ENCODE measurements around the gene CHRNB1.
"Not testable (repeated sequence)": the region's sequence is repeated elsewhere in the genome, so short reads cannot be mapped to it uniquely, and the experiment has no call there.

Gene CHRNB1

DNA sequence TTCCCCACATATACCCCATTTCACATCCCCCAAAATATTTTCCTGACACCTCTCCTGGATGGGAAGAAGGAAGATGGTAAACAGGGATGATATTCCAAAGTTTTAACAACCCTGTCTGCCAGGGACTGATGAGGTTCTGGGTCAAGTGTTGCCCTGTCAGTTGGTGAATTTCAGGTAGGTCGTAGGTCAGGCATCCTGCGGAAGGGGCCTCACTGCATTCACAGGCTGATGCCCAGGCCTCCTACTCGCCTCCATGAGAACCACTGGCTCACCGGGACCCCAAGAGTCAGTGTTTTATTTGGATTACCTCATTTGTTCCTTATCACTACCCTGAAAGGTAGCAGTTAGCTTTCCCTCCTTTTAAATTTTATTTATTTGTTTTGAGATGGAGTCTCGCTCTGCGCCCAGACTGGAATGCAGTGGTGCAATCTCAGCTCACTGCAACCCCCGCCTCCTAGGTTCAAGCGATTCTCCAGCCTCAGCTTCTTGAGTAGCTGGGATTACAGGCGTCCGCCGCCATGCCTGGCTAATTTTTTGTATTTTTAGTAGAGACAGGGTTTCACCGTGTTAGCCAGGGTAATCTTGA lies 24.0 kb downstream of the CHRNB1 start:
- DNase-seq: no peak

- DNase-seq: not testable (repeated sequence)
Measured at GRCh38 chr17:7469843-7470242, 25.0 kb downstream of the CHRNB1 start.

GRCh38 chr17:7470457-7470973 lies 25.7 kb downstream of the CHRNB1 start:
- not testable (repeated sequence) for DNase-seq

GRCh38 chr17:7471729-7472128 lies 26.9 kb downstream of the CHRNB1 start:
- DNase-seq: peak in 1 of 6 experiments; percentile 10

- not testable (repeated sequence) for DNase-seq
Measured at GRCh38 chr17:7474767-7475166, 29.9 kb downstream of the CHRNB1 start.

- no peak for DNase-seq
Measured at GRCh38 chr17:7475764-7476422, 31.0 kb downstream of the CHRNB1 start.

DNA sequence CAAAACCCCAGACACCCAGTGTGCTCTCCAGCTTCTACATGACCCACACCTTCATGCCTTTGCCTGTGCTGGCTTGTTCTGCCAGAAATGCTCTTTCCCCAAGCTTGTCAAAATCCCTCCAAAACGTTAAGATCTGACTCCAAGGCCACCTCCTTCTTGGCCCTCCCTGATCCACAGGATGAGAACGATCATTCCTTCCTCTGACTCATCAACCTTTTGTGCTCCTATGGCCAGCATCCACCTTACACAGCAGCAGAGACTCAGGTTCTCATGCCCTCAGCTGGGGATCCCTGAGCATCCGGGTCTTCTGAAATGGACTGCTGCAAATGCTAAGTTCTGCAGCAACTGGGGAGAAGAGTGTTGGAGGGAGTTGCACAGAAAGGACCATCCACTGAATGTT lies 31.6 kb downstream of the CHRNB1 start:
- peak in 1 of 6 experiments; percentile 31 for DNase-seq

DNA sequence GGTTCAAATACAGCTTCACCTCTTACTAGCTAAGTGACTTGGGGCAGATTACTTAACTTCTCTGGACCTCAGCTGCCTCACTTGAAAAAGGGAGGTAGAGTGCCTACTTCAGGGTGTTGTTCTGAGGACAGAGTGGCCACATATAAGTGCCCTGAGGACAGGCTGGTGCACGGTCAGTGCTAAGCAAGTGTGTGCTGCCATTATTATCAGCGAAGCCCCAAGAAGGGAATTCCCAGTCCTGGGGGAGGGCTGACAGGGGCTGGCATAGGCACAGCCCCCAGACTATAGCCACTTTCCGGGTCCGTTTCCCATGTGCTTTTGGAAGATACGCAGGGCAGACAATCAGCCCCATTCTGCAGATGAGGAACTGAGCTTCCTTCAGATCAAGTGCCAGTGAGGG lies 32.1 kb downstream of the CHRNB1 start:
- DNase-seq: no peak

GRCh38 chr17:7477392-7478275 lies 32.8 kb downstream of the CHRNB1 start:
- DNase-seq: peak; percentile 32 to 59 (median 46)

DNA sequence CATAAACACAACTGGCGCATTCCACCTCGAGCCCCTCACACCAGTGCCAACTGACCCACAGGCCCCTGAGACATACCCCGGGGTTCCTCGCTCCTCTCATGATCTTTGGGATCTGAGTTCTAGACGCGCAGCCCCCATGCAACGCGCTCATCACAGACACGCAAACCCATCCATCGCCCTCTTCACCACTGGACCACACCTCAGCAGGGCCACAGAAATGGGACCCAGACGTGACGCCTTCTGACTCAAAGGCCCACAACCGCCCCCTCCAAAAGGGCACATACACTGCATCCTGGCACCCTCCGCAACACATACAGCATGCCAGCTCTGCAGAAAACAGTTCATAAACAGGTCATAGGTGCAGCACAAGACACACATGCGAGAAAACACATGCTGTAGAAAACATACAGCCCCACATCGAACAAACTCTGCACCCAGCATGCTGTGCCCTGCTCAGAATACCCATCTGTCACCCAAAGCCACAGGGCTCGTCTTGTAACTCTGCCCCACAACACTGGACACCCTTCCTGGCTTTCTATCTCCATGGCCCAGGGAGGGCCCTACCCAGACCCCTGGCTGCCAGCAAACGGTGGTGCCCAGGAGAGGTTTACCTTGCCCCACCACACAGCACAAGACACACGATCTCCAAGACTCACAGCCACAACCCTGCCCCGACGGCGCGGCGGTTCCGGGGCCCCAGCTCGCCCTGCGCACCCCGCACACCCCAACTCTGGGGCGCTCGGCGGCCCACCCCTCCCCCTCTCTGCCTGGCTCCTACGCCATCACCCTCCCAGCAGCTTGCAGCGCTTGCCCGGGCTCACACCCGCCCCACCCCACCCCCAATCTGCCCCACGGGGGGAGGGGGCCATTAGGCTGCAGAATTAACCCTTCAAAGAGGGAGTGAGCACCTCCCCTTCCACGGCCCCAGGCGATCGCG lies 33.7 kb downstream of the CHRNB1 start:
- DNase-seq: peak; percentile 66 to 78 (median 72)

GRCh38 chr17:7479213-7480088 lies 34.6 kb downstream of the CHRNB1 start, which contains the start of gene ZBTB4:
Gene ZBTB4 (minus strand): TSS chr17:7479631. CDS start chr17:7466801, 12,830 bp downstream.
- peak; percentile 60 to 83 (median 70) for DNase-seq

- no peak for DNase-seq
Measured at GRCh38 chr17:7480089-7480384, 35.2 kb downstream of the CHRNB1 start.

GRCh38 chr17:7481275-7481674 lies 36.4 kb downstream of the CHRNB1 start, which contains the start of gene SLC35G6:
Gene SLC35G6 (plus strand): TSS chr17:7481446. CDS start chr17:7481517, 71 bp downstream.
- not testable (repeated sequence) for DNase-seq

DNA sequence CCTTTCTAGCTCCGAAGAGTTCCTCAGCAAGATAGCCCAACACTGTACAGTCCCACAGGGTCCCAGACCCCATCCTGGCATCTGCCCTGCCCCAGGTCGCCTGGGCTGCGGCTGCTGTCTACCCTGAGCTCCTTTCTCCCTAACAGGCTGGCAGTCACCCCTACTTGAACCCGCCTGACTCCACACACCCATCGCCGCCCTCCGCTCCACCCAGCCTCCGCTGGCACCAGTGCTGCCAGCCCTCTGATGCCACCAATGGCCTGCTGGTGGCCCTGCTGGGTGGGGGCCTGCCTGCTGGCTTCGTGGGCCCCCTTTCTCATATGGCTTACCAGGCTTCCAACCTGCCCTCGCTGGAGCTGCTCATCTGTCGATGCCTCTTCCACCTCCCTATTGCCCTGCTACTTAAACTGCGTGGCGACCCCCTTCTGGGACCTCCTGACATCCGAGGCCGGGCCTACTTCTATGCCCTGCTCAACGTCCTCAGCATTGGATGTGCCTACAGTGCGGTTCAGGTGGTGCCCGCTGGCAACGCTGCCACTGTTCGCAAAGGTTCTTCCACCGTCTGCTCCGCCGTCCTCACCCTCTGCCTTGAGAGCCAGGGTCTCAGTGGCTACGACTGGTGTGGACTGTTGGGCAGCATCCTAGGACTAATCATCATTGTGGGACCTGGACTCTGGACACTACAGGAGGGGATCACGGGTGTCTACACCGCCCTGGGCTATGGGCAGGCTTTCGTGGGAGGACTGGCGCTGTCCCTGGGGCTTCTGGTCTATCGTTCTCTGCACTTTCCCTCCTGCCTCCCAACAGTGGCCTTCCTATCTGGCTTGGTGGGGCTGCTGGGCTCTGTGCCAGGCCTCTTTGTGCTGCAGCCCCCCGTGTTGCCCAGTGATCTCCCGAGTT lies 37.2 kb downstream of the CHRNB1 start:
- DNase-seq: not testable (repeated sequence)

- DNase-seq: not testable (repeated sequence)
Measured at GRCh38 chr17:7482742-7483088, 37.9 kb downstream of the CHRNB1 start.

DNA sequence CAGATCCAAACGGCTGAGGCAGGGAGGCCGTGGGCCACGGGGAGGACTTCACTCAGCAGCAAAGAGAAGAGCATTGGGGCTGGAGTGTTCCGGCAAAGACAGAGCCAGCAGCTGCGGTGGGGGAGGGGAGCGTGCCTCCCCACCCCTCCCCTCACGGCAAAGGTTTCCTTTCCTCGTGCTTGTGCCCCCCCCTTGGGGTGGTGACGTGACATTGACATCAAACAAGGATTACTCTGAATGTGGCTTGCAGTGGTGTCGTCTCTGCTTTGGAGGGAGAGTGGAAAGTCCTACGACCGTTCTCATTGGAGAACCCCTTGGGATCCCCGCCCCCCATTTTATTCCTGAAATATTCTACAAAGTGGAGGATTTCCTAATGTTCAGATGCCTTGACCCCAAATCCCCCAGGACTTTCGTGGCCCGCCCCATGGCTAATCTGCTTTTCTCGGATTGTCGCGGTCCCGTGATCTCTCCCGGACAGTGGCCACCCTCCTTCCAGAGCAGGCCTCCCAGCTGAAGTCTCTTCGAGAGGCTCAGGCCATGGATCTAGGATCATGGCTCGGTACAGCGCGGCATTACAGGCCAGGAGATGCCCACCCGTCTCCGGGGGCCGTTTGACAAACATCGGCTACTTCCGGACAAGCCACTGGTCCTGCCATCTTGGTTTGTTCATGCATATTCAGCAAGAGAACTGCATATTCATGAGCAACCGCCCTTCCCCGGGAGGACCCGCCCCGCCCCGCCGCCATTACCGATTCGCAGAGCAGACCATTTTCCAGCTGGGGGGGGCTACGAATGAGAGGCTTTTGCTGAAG lies 38.6 kb downstream of the CHRNB1 start:
- peak; percentile 92 to 100 (median 98) for DNase-seq

DNA sequence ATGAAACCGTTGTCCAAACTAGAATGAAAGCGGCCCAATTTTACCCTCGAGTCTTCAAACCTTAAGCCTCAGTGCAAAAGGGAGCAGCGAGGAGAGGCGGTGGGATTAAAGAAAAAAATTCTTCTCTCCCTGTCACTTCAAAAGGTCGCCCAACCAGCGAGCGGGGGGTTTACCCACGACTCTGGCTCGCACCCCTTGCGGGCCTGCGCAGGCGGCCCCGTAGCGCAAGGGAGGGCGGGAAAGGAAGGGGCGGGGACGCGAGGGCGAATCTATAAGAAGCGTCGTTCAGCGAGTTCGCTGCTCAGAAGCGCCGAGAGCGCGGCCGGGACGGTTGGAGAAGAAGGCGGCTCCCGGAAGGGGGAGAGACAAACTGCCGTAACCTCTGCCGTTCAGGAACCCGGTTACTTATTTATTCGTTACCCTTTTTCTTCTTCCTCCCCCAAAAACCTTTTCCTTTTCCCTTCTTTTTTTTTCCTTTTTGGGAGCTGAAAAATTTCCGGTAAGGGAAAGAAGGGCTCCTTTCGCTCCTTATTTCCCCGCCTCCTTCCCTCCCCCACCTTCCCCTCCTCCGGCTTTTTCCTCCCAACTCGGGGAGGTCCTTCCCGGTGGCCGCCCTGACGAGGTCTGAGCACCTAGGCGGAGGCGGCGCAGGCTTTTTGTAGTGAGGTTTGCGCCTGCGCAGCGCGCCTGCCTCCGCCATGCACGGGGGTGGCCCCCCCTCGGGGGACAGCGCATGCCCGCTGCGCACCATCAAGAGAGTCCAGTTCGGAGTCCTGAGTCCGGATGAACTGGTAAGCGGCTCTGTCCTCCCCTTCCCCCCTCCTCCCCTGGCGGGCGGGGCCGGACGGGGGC lies 39.4 kb downstream of the CHRNB1 start, which contains the start of gene POLR2A:
Gene POLR2A (plus strand): TSS at position 300 of the 852 bp plus-strand sequence.
- peak; percentile 96 to 100 (median 98) for DNase-seq

- no peak for DNase-seq
Measured at GRCh38 chr17:7484919-7485377, 40.1 kb downstream of the CHRNB1 start.

Data from stimulated activated naive CD4-positive, alpha-beta T cell (primary cell).